ENCODE measurements around the gene ONECUT3. TPM values are rescaled to one million over a fixed set of nuclear protein-coding genes. Genes with fewer than 3 reads are reported as not detected.

ONECUT3 gene
- total RNA-seq, 1 donor from 2014 or later, result not detected

- Histone ChIP-seq H3K27me3 (ENCODE audit: control insufficient read depth, insufficient read depth, low read length) (peaks cover 66% of the 10 kb centered on the region), H3K4me3 (ENCODE audit: low read depth, low read length) (no peak overlapping the region), H3K36me3 (ENCODE audit: control insufficient read depth, insufficient read depth, low read length) (no peaks in the 10 kb centered on the region)
- TF ChIP-seq, protein P1, sequence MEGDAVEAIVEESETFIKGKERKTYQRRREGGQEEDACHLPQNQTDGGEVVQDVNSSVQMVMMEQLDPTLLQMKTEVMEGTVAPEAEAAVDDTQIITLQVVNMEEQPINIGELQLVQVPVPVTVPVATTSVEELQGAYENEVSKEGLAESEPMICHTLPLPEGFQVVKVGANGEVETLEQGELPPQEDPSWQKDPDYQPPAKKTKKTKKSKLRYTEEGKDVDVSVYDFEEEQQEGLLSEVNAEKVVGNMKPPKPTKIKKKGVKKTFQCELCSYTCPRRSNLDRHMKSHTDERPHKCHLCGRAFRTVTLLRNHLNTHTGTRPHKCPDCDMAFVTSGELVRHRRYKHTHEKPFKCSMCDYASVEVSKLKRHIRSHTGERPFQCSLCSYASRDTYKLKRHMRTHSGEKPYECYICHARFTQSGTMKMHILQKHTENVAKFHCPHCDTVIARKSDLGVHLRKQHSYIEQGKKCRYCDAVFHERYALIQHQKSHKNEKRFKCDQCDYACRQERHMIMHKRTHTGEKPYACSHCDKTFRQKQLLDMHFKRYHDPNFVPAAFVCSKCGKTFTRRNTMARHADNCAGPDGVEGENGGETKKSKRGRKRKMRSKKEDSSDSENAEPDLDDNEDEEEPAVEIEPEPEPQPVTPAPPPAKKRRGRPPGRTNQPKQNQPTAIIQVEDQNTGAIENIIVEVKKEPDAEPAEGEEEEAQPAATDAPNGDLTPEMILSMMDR (IDR thresholded peaks at IDR 0.05; ENCODE audit: insufficient read depth, low read length, poor library complexity, severe bottlenecking), result no peak
- no peak for DNase-seq (ENCODE audit: low read depth)
These were observed 23.4 kb downstream of the ONECUT3 start for GRCh38 chr19:1776606-1777147.

- H3K4me3 ChIP-seq (ENCODE audit: low read depth, low read length), result no peak overlapping the region
- TF ChIP-seq, protein P1 (IDR thresholded peaks at IDR 0.05; ENCODE audit: insufficient read depth, low read length, poor library complexity, severe bottlenecking), result no peak
- H3K36me3 ChIP-seq (ENCODE audit: control insufficient read depth, insufficient read depth, low read length), result no peaks in the 10 kb centered on the region
- peaks cover 66% of the 10 kb centered on the region for H3K27me3 ChIP-seq (ENCODE audit: control insufficient read depth, insufficient read depth, low read length)
- DNase-seq (ENCODE audit: low read depth), result no peak
These were observed 23.8 kb downstream of the ONECUT3 start for GRCh38 chr19:1777149-1777548.

DNA sequence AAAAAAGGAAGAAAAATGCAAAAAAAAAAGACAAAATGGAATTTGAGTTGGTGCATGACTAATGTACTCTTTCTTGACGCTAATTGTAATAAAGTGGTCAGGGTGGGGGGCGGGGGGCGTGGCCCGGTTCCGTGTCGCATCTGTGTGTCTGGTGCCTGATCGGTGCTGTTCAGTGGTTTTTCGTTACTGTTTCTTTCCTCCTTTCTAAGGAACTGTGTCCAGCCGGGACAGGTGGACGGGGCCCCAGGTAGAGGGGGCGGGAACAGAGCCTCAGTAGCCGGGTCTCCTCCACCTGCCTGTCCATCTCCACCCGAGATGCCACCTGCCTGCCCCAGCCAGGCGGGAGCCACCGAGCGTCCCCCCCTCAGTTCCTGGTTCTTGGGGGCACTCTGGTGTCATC, 26.3 kb downstream of the ONECUT3 start:
- Histone ChIP-seq H3K36me3 (ENCODE audit: control insufficient read depth, insufficient read depth, low read length) (no peaks in the 10 kb centered on the region), H3K4me3 (ENCODE audit: low read depth, low read length) (no peak overlapping the region), H3K27me3 (ENCODE audit: control insufficient read depth, insufficient read depth, low read length) (peaks cover 70% of the 10 kb centered on the region)
- DNase-seq (ENCODE audit: low read depth), result no peak
- TF ChIP-seq, protein P1 (IDR thresholded peaks at IDR 0.05; ENCODE audit: insufficient read depth, low read length, poor library complexity, severe bottlenecking), result no peak

- Histone ChIP-seq H3K36me3 (ENCODE audit: control insufficient read depth, insufficient read depth, low read length) (no peaks in the 10 kb centered on the region), H3K4me3 (ENCODE audit: low read depth, low read length) (no peak overlapping the region), H3K27me3 (ENCODE audit: control insufficient read depth, insufficient read depth, low read length) (peaks cover 64% of the 10 kb centered on the region)
- no peak for DNase-seq (ENCODE audit: low read depth)
- TF ChIP-seq, protein P1 (IDR thresholded peaks at IDR 0.05; ENCODE audit: insufficient read depth, low read length, poor library complexity, severe bottlenecking), result peak; percentile 23
These were observed 27.1 kb downstream of the ONECUT3 start for GRCh38 chr19:1780272-1780958.

GRCh38 chr19:1782521-1782920, 29.2 kb downstream of the ONECUT3 start:
- H3K36me3 ChIP-seq (ENCODE audit: control insufficient read depth, insufficient read depth, low read length), result no peaks in the 10 kb centered on the region
- TF ChIP-seq, protein P1 (IDR thresholded peaks at IDR 0.05; ENCODE audit: insufficient read depth, low read length, poor library complexity, severe bottlenecking), result no peak
- DNase-seq (ENCODE audit: low read depth), result no peak
- peaks cover 49% of the 10 kb centered on the region for H3K27me3 ChIP-seq (ENCODE audit: control insufficient read depth, insufficient read depth, low read length)
- H3K4me3 ChIP-seq (ENCODE audit: low read depth, low read length), result no peak overlapping the region

GRCh38 chr19:1783354-1783753, 30.0 kb downstream of the ONECUT3 start:
- Histone ChIP-seq H3K4me3 (ENCODE audit: low read depth, low read length) (no peak overlapping the region), H3K27me3 (ENCODE audit: control insufficient read depth, insufficient read depth, low read length) (peaks cover 46% of the 10 kb centered on the region), H3K36me3 (ENCODE audit: control insufficient read depth, insufficient read depth, low read length) (no peaks in the 10 kb centered on the region)
- no peak for DNase-seq (ENCODE audit: low read depth)
- TF ChIP-seq, protein P1 (IDR thresholded peaks at IDR 0.05; ENCODE audit: insufficient read depth, low read length, poor library complexity, severe bottlenecking), result no peak
